PFSK-1 (cell line): ENCODE results near the gene FNTB.

ENCODE experiments used
- FOXP2 ChIP-seq: optimal IDR thresholded peaks from 2 replicates; pipeline ENCODE3; 2011; ENCODE audit warnings: borderline replicate concordance, control low read depth, inconsistent platforms; ENCODE audit not compliant: insufficient read depth; ENCODE audit errors: extremely low read length, extremely low read depth
- POLR2AphosphoS5 ChIP-seq: IDR thresholded peaks from 2 replicates; pipeline ENCODE4 v1.6.1; 2012; ENCODE audit warnings: low read depth, mild to moderate bottlenecking, control low read depth, low read length, moderate library complexity
- SIN3A ChIP-seq: IDR thresholded peaks from 2 replicates; pipeline ENCODE4 v1.6.1; 2012; ENCODE audit warnings: mild to moderate bottlenecking, low read length, moderate library complexity, borderline replicate concordance; ENCODE audit not compliant: insufficient read depth
- TAF1 ChIP-seq: IDR thresholded peaks from 2 replicates; pipeline ENCODE4 v1.6.1; 2012; ENCODE audit warnings: low read length, control low read depth, borderline replicate concordance; ENCODE audit not compliant: insufficient read depth
- TF ChIP-seq, protein P1 (sequence below), 2 experiments: IDR thresholded peaks; 2 replicates each; pipeline versions ENCODE4 v1.6.1 to v1.8.0; 2011 to 2012; ENCODE audit warnings: low read depth in 2 of 2, low read length in 2 of 2, control low read depth in 1 of 2, inconsistent platforms in 1 of 2, mild to moderate bottlenecking in 1 of 2, moderate library complexity in 1 of 2; ENCODE audit not compliant: insufficient read depth in 1 of 2

FNTB gene

DNA sequence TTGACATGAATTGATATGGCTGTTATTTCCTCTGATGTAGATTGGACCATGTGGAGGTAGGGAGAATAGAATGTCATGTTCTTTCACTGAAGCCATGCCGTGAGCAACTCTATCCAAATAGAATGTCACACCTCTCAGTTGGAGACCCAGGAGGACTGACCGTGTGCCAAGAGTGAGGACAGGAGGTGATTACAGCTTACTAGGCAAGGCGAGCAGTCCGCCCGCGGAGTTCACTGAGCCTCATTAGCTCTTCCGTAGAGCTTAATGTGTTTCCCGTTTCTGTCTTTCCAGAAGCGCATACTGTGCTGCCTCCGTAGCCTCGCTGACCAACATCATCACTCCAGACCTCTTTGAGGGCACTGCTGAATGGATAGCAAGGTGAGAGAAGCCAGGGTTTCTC is 45.6 kb downstream of the FNTB start:
- TF ChIP-seq POLR2AphosphoS5 (no peak), FOXP2 (no peak), TAF1 (no peak), SIN3A (no peak)
- TF ChIP-seq, protein P1, sequence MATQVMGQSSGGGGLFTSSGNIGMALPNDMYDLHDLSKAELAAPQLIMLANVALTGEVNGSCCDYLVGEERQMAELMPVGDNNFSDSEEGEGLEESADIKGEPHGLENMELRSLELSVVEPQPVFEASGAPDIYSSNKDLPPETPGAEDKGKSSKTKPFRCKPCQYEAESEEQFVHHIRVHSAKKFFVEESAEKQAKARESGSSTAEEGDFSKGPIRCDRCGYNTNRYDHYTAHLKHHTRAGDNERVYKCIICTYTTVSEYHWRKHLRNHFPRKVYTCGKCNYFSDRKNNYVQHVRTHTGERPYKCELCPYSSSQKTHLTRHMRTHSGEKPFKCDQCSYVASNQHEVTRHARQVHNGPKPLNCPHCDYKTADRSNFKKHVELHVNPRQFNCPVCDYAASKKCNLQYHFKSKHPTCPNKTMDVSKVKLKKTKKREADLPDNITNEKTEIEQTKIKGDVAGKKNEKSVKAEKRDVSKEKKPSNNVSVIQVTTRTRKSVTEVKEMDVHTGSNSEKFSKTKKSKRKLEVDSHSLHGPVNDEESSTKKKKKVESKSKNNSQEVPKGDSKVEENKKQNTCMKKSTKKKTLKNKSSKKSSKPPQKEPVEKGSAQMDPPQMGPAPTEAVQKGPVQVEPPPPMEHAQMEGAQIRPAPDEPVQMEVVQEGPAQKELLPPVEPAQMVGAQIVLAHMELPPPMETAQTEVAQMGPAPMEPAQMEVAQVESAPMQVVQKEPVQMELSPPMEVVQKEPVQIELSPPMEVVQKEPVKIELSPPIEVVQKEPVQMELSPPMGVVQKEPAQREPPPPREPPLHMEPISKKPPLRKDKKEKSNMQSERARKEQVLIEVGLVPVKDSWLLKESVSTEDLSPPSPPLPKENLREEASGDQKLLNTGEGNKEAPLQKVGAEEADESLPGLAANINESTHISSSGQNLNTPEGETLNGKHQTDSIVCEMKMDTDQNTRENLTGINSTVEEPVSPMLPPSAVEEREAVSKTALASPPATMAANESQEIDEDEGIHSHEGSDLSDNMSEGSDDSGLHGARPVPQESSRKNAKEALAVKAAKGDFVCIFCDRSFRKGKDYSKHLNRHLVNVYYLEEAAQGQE (IDR thresholded peaks at IDR 0.05; ENCODE audit: insufficient read depth in 1 of 2, low read depth in 2 of 2, low read length in 2 of 2): no peak

DNA sequence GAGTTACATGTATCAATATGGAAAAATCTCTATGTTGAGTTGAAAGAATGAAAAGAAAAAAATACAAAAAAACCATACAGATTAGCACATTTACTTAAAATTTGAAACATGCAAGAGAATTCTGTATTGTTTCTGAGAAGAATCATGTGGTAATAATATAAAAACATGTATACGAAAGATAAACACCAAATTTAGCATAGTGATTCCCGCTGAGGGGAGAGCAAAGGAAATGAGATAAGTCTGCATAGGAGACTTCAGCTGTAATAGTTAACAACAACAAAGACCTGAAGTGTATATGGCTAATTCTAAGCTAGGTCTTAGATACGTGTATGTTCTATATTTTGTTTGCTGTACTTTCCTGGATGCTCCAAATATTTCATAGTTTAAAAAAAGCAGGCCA is 46.5 kb downstream of the FNTB start:
- TF ChIP-seq SIN3A: no peak
- TF ChIP-seq, protein P1 (IDR thresholded peaks at IDR 0.05; ENCODE audit: insufficient read depth in 1 of 2, low read depth in 2 of 2, low read length in 2 of 2): no peak
- TF ChIP-seq TAF1: no peak
- TF ChIP-seq POLR2AphosphoS5: no peak
- TF ChIP-seq FOXP2: no peak

DNA sequence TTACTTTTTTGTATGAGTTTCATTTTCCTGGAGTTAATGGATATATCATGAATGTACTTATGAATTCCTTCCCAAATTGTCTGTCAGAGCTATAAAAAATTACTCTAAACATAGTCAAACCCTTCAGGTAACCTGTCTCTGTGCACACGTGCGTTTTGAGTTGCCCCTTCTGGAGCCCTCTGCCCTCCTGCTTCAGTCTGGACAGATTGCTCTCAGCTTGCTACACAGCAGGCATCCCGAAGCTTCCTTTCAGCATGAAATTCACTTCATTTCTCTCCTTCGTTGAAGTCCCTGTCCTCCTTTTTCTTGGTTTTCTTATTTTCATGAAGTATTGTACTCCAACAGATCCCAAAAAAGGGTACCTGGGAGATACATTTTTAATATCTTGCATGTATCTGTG is 47.3 kb downstream of the FNTB start:
- TF ChIP-seq TAF1: no peak
- TF ChIP-seq, protein P1 (IDR thresholded peaks at IDR 0.05; ENCODE audit: insufficient read depth in 1 of 2, low read depth in 2 of 2, low read length in 2 of 2): no peak
- no peak for TF ChIP-seq FOXP2
- no peak for TF ChIP-seq POLR2AphosphoS5
- TF ChIP-seq SIN3A: no peak

DNA sequence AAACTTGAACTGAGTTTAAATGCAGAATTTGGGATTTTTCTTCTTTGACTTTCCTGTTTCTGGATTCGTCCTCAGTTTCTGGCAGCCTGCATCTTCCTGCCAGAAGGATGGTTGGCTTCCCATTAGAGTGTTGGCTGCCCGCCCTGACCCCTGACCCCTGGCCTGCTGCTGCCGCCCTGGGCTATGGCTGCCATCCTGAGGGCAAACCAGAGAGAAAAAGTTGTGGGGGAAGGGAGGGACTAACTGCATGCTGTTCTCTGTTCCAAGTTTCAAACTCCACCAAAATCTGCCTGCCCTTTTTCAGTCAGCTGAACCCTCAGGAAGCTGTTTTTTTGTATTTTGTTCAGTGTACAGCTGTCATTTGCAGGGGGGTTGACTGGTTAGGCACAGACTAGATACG is 48.4 kb downstream of the FNTB start:
- no peak for TF ChIP-seq POLR2AphosphoS5

DNA sequence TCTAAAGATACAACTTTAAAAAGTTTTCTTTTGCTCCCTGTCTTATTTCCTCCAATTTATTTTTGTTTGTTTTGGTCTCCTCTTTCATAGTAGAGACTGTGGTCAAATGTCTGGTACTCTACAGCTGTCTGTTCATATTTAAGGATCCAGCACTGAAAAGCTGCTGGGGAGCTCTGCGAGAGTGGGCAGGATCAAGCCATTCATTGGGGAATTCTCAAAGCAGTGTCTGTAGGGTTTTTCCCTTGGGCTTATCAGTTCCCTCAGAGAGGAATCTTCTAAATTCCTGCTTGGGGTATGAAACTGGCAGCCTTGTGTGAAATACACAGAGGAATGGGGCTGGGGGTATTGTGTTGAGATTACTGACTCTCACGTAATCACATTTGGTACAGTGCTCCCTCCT is 52.3 kb downstream of the FNTB start:
- TF ChIP-seq FOXP2 (no peak), TAF1 (no peak), SIN3A (no peak), POLR2AphosphoS5 (no peak)
- TF ChIP-seq, protein P1 (IDR thresholded peaks at IDR 0.05; ENCODE audit: insufficient read depth in 1 of 2, low read depth in 2 of 2, low read length in 2 of 2): no peak
